Measurements from ENCODE around the gene MIA2.
A peak's percentile ranks its signal among the peaks of the same experiment; 100 is the strongest.
"Not testable (repeated sequence)": the region's sequence is repeated elsewhere in the genome, so short reads cannot be mapped to it uniquely, and the experiment has no call there.

Gene MIA2

GRCh38 chr14:39276005-39276404 lies 42.3 kb downstream of the MIA2 start:
- DNase-seq, result no peak

DNA sequence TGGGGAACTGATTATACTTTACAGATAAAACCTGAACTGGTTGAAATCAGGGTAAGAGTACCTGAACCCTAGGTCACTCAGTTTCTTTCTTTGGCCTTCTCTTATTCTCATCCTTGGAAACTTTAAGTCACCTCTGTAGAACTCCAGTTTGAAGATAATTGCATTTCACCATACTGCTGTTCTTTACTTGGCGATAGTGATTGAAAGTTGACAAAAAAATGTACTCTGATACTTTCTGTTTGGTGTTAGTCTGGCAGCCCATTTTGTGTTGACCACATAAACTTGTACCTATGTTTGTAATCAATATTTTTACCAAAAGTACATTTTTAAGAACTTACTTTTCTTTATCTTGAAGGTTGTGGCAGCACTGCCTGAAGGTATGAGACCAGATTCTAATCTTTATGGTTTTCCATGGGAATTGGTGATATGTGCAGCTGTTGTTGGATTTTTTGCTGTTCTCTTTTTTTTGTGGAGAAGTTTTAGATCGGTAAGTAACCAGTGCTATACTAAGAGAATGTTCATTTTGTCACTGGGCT lies 42.9 kb downstream of the MIA2 start:
- DNase-seq, result no peak

GRCh38 chr14:39279515-39279914 lies 45.8 kb downstream of the MIA2 start:
- DNase-seq, result no peak

GRCh38 chr14:39280678-39281077 lies 47.0 kb downstream of the MIA2 start:
- DNase-seq, result not testable (repeated sequence)

DNA sequence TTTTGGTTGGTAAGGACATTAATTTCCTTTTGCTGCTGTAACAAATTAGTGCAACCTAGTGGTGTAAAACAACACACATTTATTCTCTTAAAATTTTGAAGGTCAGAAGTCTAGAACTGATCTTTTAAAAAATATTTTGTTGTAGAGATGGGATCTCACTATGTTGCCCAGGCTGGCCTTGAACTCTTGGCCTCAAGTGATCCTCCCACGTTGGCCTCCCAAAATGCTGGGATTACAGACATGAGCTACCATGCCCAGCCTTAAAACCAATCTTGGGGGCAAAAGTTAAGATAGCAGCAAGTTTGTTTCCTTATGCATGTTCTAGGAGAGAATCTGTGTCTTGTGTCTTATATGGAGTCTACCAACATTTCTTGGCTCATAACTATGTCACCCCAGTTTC lies 55.8 kb downstream of the MIA2 start:
- DNase-seq, result no peak

DNA sequence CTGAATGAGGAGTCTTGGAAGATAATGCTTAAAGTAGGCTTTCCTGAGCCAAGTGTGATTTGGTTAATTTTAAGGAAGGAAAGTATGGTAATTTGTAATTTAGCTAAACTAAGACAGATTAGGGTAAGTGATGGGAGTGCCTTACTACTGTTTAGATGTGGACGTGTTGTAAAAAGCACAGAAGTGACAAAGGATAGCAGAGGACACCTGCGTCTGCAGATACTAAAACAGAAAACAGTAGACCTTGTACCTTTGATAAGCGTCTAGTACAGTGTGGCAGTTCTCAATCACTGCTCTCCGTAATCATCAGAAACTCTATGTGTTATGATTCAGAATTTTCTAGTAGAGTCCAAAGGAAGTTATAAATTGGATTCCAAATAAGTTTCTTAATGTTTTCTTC lies 58.0 kb downstream of the MIA2 start:
- no peak for DNase-seq

DNA sequence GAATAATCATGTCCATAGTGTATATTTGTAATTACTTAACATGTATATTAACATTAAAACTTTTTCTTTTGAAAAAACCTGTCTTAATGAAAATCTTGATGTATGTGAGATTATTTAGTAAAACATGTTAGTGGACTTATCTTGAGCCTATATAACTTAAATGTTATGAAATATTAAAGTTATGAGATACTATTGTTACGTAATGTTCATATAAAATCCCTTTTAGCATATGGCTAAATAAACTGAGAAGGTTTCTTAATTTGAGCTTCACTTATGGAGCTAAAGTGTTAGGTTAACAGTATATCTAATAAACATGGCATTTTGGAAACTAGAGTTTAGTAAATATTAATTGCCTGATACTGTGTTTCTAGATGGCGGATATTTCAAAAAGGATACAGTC lies 59.9 kb downstream of the MIA2 start:
- DNase-seq, result no peak

GRCh38 chr14:39300389-39300788 lies 66.7 kb downstream of the MIA2 start:
- not testable (repeated sequence) for DNase-seq

- DNase-seq, result no peak
Observed at GRCh38 chr14:39302124-39302810, 68.6 kb downstream of the MIA2 start.

GRCh38 chr14:39303115-39303514 lies 69.4 kb downstream of the MIA2 start:
- DNase-seq, result no peak

- no peak for DNase-seq
Observed at GRCh38 chr14:39307815-39308214, 74.1 kb downstream of the MIA2 start.

DNA sequence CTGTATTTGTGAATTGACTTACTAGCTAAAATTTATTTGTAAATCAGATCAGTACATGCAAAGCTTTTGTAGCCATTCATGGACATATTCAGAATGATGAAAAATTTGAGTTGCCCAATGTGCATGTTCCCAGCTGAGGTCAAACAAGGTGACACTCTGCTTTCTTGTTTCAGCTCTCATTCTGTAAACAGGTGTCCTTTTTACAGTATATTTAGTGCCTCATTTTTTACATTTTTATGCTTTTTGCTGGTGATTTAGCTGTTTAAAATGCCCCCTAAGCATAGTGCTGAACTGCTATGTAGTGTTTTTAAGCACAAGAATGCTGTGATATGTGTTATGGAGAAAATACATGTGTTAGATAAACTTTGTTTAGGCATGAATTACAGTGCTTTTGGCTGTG lies 76.3 kb downstream of the MIA2 start:
- no peak for DNase-seq

GRCh38 chr14:39315859-39316444 lies 82.2 kb downstream of the MIA2 start:
- no peak for DNase-seq

- peak; percentile 49 for DNase-seq
Observed at GRCh38 chr14:39316830-39317553, 83.3 kb downstream of the MIA2 start.

GRCh38 chr14:39318574-39318973 lies 84.9 kb downstream of the MIA2 start:
- no peak for DNase-seq

DNA sequence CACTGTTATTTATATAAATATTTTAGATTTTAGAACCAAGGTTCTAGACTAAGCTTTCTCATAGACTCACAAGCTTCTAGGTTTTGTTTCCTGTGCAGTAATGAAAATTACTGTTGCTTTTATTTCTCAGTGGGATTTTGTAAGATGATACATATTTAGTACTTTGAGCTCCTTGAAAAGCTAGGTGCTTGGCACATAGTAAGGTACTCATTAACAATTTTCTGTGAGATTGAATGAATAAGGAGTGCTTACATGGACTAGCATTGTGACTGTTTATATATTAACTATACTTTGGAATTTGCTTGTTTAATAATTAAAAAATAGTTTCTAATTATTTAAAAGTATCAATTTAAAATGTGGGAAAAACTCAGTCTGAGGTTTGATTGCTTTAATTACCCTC lies 85.7 kb downstream of the MIA2 start:
- DNase-seq, result no peak

DNA sequence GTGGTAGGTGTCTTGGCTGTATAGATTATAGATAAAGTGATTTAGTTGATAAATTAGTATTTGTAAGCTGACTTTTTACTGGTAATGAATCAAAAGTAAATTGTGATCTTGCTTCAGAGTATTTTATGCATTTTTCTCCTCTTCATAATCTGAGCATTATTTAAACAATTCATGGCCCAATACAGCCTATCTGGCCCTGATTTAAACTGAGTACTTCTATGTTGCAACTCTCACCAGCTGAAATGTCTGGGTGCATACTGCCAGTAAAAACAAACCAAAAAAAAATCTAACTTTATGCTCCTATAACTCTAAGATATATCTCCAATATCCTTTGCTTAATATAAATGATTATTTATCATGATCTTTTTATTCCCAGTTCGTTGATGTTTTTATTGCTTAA lies 86.6 kb downstream of the MIA2 start:
- DNase-seq, result no peak

DNA sequence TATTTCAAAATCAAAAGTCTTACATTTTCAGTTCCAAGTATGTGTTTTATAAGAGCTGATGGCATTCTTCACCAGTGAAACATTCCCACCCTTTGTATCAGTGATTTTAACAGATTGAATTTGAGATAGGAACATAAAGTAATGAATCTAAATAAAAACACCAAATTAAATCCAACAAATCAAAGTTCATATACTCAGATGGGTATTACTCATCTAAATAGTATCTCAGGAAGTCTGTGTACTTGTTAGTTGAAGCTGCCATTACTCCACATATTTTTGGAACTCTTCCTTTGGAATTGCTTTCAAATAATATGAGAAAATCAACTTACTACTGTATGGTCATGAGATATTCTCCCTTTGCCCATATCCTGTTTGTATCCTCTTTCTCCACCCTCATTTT lies 89.1 kb downstream of the MIA2 start:
- no peak for DNase-seq

DNA sequence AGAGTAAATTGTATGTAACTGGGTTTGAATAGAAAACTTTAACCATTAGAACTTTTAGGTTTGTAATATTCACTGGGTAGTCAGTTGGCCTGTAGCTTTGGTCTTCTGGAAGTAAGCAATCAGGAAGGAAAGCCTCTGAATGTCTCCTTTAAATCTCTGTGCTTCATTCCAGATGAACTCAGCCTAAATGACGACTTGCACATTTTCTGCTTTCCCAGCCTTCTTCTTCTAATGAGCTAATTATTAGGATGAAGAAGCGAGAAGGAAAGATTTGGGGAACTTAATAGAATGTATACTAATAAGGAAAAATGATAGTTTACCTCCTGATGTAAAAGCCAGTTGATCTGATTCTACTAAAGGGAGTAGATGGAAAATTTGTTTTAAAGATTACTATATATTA lies 90.4 kb downstream of the MIA2 start:
- DNase-seq, result no peak

DNA sequence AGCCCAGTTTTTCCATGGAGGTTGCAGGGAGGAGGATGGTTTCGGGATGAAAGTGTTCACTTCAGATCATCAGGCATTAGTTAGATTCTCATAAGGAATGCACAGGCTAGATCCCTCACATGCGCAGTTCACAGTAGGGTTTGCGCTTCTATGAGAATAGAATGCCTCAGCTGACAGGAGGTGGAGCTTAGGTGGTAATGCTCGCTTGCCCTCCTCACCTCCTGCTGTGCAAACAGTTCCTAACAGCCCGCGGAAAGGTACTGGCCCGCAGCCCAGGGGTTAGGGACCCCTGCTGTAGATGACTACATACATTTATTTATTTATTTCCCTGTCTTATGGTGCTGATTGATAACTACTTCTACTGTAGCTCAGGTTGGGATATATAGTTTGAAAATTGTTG lies 105.3 kb downstream of the MIA2 start:
- no peak for DNase-seq

DNA sequence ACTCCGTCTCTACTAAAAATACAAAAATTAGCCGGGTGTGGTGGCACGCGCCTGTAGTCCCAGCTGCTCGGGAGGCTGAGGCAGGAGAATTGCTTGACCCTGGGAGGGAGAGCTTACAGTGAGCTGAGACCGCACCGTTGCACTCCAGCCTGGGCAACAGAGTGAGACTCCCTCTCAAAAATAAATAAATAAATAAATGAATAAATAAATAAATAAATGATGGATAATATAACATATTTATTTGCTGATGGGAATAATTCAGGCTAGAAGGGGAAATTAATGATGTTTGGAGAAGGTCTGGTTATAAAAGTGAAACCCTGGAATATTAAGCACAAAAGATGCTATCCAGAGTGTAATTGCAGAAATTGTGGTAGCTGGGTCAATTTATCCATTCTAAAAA lies 107.4 kb downstream of the MIA2 start:
- not testable (repeated sequence) for DNase-seq

GRCh38 chr14:39342768-39343167 lies 109.1 kb downstream of the MIA2 start:
- peak; percentile 37 for DNase-seq

GRCh38 chr14:39343614-39344013 lies 109.9 kb downstream of the MIA2 start:
- DNase-seq, result no peak

GRCh38 chr14:39350866-39351265 lies 117.2 kb downstream of the MIA2 start:
- DNase-seq, result no peak
